ENCODE results near the gene UQCRFS1.

GRCh38 chr19:29214411-29214810 is 1.5 kb upstream of the UQCRFS1 start:
- TF ChIP-seq CTCF (IDR thresholded peaks at IDR 0.05) (no peak), EZH2 (IDR thresholded peaks at IDR 0.05) (no peak), EZH2phosphoT487 (IDR thresholded peaks at IDR 0.05) (no peak)
